GM18861 (cell line): Measurements from ENCODE around the gene ABCA13.
"Not testable (repeated sequence)": the region's sequence is repeated elsewhere in the genome, so short reads cannot be mapped to it uniquely, and the experiment has no call there.

Experiments used
- ATAC-seq: cut with Tn5 transposase; IDR thresholded peaks from one replicate; pipeline ENCODE4 v1.9.1; 2021; ENCODE audit not compliant: unreplicated experiment

The ABCA13 gene

DNA sequence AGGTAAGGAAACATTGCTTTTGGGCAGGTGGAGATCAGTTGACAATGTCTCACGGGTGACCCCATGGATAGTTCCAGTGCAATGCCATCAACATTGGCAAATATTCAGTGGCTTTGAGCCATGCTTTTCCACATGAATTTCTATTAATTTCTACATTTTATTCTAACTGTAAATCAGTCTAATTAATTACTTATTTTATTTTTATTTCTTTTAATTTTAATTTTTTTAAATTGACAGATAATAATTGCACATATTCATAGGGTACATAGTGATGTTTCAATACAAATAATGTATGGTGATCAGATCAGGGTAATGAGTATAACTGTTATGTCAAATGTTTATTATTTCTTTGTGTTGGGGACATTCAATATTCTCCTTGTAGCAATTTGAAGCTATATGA, 3.8 kb downstream of the ABCA13 start:
- no peak for ATAC-seq

DNA sequence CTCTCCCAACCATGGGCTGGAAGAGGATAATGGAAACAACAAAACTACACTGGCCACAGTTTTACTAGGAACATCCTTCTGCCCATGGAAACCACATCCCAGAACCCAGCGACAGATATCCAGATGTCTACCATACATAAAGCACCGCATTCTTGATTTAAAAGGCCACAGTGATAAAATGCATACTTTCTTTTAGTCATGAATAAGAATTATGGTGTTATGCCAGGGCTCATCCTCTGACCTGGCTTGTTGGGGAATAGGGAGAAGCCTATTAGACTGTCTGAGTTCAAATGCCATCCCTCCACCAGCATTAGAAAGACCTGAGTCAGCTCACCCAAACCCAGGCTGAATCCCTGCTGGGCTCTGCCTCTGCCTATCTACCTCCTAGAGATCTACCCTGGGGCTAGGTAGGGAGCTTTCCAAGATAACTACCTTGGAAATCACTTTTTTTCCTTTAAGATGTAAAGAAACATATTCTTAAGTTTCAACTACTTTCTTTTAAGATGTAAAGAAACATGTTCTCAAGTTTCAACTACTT, 5.2 kb downstream of the ABCA13 start:
- no peak for ATAC-seq

GRCh38 chr7:48177271-48177670, 6.0 kb downstream of the ABCA13 start:
- ATAC-seq: no peak

DNA sequence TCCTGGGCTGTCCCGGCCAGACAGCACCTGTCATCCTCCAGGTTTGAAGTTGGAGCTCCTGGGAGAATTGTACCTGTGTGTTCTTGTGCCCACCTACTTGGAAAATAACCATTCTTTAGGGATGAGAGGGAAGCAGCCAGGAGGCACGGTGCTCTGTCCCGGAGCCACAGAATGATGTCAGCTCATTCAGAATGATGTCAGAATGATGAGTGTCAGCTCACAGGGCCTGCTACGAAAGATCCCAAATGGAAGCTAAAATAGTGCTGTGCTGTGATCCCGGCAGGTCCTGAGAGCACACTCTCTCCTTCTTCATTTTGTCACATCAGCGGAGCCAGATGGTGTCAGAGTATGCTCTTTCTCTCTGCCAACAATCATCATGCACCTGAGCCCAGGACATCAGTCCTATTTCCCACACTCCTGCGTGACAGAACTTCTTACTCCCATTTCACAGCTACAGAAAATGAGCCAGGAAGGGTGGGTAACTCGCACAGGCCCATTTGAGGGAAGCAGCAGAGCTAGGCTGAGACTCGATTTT, 8.3 kb downstream of the ABCA13 start:
- no peak for ATAC-seq

DNA sequence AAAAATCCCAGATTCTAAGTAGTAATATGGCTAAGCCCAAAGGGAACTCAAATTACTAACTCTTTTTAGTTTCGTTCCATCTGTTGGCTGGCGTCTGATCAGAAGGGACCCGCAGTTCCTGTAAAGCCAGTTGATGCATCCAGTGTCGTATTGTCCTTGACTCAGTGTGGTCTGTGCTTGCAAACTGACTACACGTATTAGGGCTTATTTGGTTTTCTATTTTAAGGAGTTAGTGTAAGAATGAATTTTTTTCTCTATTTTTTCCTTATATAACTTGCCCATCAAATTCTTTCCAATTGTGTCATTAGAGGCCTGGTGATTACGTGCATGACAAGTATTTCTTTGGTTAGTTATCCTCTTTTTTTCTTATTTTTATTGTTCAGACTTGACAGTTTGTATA, 9.7 kb downstream of the ABCA13 start:
- ATAC-seq: no peak

GRCh38 chr7:48182718-48183369, 11.6 kb downstream of the ABCA13 start:
- ATAC-seq: no peak

DNA sequence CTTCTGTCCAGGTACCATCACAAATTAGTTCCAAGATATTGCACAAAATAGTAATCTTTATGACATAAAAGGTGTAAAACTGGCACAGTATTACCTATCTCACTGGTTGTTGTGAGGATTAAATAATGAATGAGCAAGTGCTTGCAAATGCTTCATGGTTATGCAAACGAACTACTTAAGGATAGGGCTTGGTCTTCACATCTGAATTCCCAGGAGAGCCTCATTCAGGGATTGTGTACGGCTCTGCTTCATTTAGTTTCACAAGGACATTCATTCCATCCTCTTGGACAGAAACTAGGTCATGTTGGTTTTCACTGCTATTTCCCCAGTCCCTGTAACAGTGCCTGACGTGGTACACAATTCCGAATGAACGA, 12.1 kb downstream of the ABCA13 start:
- ATAC-seq: no peak

DNA sequence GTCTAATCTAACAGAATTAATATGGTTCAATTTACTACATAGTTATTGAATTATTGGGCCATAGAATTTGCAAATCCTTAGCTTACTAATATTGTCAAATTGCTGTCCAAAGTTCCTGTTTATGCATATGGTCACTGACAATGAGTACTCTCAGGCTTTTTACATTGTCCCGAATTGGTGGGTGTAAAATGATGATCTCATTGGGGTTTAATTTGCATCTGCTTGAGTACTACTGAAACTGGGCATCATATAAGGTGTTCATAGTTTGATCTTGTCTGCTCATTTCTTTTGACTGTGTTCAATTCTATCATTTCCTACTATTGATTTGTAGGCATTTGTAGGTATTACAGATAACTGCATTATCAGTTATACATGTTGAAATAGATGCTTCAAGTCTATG, 12.7 kb downstream of the ABCA13 start:
- no peak for ATAC-seq

- ATAC-seq: no peak
Measured at GRCh38 chr7:48188776-48189520, 17.7 kb downstream of the ABCA13 start.

DNA sequence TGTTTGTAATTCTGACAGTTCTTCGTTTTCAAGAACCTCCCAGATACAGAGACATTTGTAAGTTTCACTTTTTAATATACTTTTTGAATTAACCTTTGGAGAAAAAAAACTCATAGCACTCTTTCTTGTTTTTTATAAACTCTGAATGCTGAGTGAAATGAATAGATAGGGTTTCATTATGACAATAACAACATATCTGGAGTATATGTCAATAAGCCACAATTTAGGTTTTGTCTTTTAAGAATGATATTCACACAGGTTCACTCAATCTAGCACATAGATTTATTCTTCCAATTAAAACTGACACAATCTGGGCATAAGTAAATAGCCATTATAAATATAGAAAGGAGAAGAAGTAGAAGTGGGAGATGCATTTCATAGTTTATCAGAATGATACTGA, 21.7 kb downstream of the ABCA13 start:
- no peak for ATAC-seq

DNA sequence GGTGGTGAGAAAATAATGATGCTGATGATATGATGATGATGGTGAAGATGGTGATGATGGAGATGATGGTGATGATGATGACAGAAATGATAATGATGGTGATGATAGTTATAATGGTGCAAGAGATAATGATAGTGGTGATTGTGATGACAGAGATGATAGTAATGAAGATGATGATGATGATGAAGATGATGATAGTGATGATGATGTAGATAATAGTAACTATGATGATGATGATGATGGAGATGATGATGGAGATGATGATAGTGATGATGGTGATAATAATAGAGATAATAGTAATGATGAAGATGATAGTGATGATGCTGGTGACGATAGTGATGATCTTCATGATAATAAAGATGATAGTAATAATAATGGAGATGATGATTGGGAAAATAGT, 22.2 kb downstream of the ABCA13 start:
- ATAC-seq: no peak

DNA sequence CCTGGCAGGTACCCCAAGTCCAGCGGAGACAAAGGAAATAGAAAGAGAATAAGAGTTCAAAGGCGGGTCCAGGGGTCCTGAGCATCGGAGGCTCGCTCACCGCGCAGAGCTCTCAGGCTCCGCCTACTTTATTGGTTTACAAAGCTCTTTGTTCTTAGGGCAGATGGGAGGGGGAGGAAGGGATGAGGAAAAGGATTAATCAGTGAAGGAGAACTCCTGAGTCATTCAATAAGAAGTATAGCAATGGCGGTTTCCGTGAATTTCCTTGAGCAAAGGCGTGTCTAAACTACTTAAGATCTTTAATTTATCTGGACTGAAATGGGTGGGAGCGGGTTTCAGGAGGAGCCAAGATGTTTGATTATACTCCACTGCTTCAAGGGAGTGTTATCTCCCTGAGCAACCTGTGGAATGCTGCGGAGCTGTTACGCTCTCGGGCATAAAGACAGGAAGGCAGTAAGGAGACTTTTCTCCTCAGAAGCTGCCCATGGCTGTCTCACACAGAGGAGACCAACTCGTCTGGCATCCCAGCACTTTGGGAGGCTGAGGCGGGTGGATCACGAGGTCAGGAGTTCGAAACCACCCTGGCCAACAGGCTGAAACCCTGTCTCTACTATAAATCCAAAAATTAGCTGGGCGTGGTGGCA, 29.8 kb downstream of the ABCA13 start:
- not testable (repeated sequence) for ATAC-seq

DNA sequence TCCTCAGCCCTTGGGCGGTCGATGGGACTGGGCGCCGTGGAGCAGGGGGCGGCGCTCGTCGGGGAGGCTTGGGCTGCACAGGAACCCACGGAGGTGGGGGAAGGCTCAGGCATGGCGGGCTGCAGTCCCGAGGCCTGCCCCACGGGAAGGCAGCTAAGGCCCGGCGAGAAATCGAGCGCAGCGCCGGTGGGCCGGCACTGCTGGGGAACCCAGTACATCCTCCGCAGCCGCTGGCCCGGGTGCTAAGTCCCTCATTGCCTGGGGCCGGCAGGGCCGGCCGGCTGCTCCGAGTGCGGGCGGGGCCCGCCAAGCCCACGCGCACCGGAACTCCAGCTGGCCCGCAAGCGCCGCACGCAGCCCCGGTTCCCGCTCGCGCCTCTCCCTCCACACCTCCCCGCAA, 31.7 kb downstream of the ABCA13 start:
- ATAC-seq: not testable (repeated sequence)

DNA sequence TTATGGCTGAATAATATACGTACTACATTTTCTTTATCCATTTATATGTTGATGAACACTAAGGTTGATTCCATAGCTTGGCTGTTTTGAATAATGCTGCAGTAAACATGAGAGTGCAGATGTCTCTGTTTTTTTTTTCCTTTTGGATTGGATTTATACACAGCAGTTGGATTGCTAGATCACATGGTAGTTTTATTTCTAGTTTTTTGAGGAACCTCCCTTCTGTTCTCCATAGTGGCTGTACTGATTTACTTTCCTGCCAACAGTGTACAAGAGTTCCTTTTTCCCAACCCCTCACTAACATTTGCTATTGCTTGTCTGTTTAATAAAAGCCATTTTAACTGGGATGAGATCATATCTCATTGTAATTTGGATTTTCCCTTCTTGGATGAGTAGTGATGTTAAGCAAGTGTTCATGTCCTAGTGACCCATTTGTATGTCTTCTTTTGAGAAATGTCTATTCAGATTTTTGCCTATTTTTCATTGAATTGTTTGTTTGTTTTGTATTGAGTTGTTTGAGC, 36.0 kb downstream of the ABCA13 start:
- ATAC-seq: no peak

- ATAC-seq: no peak
Measured at GRCh38 chr7:48209004-48209600, 37.8 kb downstream of the ABCA13 start.

- no peak for ATAC-seq
Measured at GRCh38 chr7:48213226-48213625, 42.0 kb downstream of the ABCA13 start.

GRCh38 chr7:48217266-48217665, 46.0 kb downstream of the ABCA13 start:
- no peak for ATAC-seq

DNA sequence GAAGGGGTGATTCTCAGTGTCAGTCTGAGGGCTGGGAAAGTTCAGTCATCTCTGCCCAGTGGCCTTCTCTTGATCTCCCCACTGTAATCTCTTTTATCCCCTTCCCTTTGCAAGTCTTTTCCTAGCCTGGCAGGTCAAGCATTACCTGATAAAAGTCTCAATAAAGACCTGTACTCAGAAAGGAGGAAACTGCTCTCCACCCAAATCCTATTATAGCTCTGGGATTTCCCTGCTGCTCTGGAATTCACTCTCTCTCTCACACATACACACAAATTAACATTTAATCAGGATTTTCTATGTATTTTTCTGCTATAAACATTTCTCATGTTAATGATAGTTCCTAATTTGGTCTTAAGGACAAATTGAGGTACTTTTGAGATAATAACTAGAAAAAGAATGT, 46.5 kb downstream of the ABCA13 start:
- ATAC-seq: no peak

DNA sequence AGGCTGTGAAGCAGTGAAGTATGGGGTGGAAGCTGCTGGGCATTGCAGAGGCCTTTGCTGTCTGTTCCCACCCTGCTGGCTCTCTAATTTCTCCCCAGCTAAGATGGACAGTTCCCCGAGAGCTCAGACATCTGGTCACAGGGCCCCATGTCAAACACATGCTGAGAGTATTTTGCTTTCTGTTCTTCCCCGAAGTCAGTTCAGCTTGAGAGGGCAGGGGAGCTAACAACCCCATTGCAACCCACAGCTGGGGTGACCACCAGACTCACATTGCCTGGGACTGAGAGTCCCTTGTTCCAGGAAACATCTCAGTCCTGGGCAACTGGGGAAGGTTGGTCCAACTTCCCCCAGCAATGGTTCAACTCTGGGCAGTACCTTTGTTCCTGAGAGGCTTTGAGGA, 52.8 kb downstream of the ABCA13 start:
- no peak for ATAC-seq

- ATAC-seq: no peak
Measured at GRCh38 chr7:48225101-48225500, 53.8 kb downstream of the ABCA13 start.

GRCh38 chr7:48237354-48237753, 66.1 kb downstream of the ABCA13 start:
- no peak for ATAC-seq
